GM12891 (cell line): ENCODE data around the gene FAM135A.

Source experiments
- POLR2A ChIP-seq: IDR thresholded peaks from 2 replicates; pipeline ENCODE4 v1.6.1; 2011; ENCODE audit warnings: low read depth, low read length, control low read depth
- POLR2AphosphoS5 ChIP-seq: IDR thresholded peaks from 2 replicates; pipeline ENCODE4 v1.6.1; 2011; ENCODE audit warnings: low read depth, low read length, control low read depth
- POU2F2 ChIP-seq: IDR thresholded peaks from 2 replicates; pipeline ENCODE4 v1.6.1; 2011; ENCODE audit warnings: low read depth, mild to moderate bottlenecking, control low read depth, low read length, moderate library complexity
- SPI1 ChIP-seq: IDR thresholded peaks from 2 replicates; pipeline ENCODE4 v1.6.1; 2011; ENCODE audit warnings: low read depth, low read length, control low read depth

- TF ChIP-seq POLR2A (no peak), POLR2AphosphoS5 (no peak), SPI1 (no peak), POU2F2 (no peak)
Measured at GRCh38 chr6:70421509-70421908, 8.2 kb downstream of the FAM135A start.
